Erythroblast (primary cell): ENCODE results near the gene METTL22.

Experiments
- GATA1 ChIP-seq: IDR thresholded peaks from 2 replicates; pipeline ENCODE4 v1.6.1; 2011; ENCODE audit warnings: low read depth, mild to moderate bottlenecking, control low read depth, low read length, moderate library complexity
- POLR2A ChIP-seq: IDR thresholded peaks from 2 replicates; pipeline ENCODE4 v1.6.1; 2011; ENCODE audit warnings: mild to moderate bottlenecking, low read length

DNA sequence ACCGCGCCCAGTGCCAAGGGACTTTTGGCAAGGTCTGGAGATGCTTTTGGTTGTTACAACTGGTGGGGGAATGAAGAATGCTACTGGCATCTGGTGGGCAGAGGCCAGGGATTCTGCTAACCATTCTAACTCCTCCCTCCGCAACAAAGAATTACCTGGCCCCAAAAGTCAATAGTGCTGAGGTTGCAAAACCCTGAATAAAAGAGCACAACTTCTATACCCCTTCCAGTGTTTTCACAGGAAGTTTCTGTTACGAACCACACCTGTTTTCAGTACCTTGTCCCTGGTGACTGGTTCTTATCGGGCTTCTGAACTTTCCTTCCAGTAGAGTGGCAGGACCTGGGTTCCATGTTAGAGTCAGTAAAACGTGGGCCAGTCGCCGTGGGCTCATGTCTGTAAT lies 70.2 kb downstream of the METTL22 start:
- TF ChIP-seq POLR2A: no peak
- TF ChIP-seq GATA1: no peak
